ENCODE results near the gene IFT57. TPM values are rescaled to one million over a fixed set of nuclear protein-coding genes. Genes with fewer than 3 reads are reported as not detected.
"Not testable (repeated sequence)": the region's sequence is repeated elsewhere in the genome, so short reads cannot be mapped to it uniquely, and the experiment has no call there.

The IFT57 gene, protein sequence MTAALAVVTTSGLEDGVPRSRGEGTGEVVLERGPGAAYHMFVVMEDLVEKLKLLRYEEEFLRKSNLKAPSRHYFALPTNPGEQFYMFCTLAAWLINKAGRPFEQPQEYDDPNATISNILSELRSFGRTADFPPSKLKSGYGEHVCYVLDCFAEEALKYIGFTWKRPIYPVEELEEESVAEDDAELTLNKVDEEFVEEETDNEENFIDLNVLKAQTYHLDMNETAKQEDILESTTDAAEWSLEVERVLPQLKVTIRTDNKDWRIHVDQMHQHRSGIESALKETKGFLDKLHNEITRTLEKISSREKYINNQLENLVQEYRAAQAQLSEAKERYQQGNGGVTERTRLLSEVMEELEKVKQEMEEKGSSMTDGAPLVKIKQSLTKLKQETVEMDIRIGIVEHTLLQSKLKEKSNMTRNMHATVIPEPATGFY
- total RNA-seq, result 10 to 100 TPM; 21.4 to 80.5 (median 29.2) TPM

DNA sequence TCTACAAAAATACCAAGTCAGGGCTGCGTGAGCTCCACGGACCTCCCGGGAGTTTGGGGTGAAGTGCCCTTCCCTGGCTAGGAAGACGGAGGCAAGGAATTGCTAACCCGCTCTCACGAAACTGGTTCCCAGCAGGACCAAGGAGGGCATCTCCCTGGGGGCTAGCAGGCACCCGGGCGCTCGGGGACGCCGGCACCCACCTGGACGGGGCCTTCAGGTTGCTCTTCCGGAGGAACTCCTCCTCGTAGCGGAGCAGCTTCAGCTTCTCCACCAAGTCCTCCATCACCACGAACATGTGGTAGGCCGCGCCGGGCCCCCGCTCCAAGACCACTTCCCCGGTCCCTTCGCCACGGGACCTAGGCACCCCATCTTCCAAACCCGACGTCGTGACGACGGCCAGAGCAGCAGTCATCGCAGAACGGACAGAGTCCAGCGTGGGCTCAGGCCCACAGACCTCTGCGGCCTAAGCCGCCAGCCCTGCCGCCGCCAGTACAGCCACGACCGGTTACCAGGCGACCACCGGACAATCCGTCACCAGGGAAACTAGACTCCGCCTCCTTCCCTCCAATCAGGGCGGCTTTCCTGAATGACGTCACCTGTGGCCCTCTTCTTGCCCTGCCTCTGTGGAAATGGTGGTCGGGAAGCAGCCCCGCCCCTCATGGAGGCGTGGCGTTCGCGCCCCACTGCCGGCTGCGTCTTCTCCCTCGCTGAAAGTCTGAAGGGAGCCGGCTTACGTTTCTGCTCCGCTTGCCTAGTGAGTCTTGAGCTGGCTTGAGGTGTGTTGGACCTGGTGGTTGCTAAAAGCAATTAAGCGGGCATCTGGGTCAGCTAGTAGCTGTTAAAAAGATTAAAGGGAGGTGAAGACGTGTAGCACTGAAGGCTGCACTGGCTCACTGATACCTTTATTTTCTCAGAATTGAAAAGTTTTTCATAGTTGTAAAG lies at the start of gene IFT57:
TSS of gene IFT57 (minus strand) at position 514 of the 942 bp plus-strand sequence. CDS start at position 412, 102 bp downstream.
- Histone ChIP-seq H3K4me1 (replicated peaks in 1 of 2) (peaks cover 13 to 22% of the 10 kb centered on the region in 2 donors), H3K4me3 (peak within 1 kb of the TSS; percentile 54 to 82 (median 72)), H3K27ac (peak within 1 kb of the TSS; percentile 52 to 74)
- in situ Hi-C loops (cut with MboI; ENCODE audit: low pct_unique_long_range_greater_than_20kb in 2 of 9, low sequenced_read_pairs in 9 of 9, unreplicated experiment in 9 of 9), result no loop called here
- ATAC-seq (replicated peaks in 6 of 8), result peak; percentile 96 to 99 (median 96)
- 0 to 4% (median 0%) methylated on average over 1 to 20 of the region's 57 CpGs; no CpG with 5 or more reads in 3 of the 10 experiments for WGBS, 10 experiments

DNA sequence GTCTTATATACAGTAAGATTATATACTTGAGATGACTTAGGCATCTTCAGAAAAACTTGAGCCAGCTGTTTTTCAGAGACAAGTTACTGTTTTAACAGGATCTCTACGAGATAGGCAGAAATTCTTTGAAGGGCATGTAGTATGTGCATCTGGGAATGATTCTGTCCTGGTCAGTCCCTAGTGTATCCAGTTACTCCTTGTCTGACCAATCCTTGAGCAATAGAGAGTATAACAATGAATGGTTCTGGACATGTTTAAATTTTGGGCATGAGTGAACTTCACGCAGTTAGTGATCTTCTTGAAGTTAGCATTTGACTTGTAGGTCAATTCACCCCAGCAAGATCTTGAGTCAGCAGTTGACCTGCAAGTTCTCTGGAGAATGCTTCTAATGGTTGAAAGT lies 49.4 kb upstream of the IFT57 start:
- no peak overlapping the region for H3K4me3 ChIP-seq
- 0 to 100% (median 40%) methylated on average over 1 to 2 of the region's 2 CpGs; no CpG with 5 or more reads in 1 of the 10 experiments for WGBS, 10 experiments
- no peak for ATAC-seq (replicated peaks in 6 of 8)
- in situ Hi-C loops (cut with MboI; ENCODE audit: low pct_unique_long_range_greater_than_20kb in 2 of 9, low sequenced_read_pairs in 9 of 9, unreplicated experiment in 9 of 9), result no loop called here
- no peak overlapping the region for H3K27ac ChIP-seq
- H3K4me1 ChIP-seq (replicated peaks in 1 of 2), result no peaks in the 10 kb centered on the region

DNA sequence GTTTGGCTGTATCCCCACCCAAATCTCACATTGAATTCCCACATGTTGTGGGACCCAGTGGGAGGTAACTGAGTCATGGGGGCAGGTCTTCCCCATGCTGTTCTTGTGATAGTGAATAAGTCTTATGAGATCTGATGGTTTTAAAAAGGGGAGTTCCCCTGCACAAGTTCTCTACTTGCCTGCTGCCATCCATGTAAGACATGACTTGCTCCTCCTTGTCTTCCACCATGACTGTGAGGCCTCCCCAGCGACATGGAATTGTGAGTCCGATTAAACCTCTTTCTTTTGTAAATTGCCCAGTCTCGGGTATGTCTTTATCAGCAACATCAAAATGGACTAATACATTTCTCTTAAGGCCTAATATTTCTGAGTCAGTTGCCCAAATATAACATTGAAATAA lies 46.0 kb upstream of the IFT57 start:
- in situ Hi-C loops (cut with MboI; ENCODE audit: low pct_unique_long_range_greater_than_20kb in 2 of 9, low sequenced_read_pairs in 9 of 9, unreplicated experiment in 9 of 9); H3K4me1 ChIP-seq (replicated peaks in 1 of 2); H3K4me3 ChIP-seq; H3K27ac ChIP-seq; ATAC-seq (replicated peaks in 6 of 8): not testable (repeated sequence)
- WGBS, 10 experiments, result 66 to 100% (median 88%) methylated on average over 2 to 3 of the region's 3 CpGs; no CpG with 5 or more reads in 1 of the 10 experiments

DNA sequence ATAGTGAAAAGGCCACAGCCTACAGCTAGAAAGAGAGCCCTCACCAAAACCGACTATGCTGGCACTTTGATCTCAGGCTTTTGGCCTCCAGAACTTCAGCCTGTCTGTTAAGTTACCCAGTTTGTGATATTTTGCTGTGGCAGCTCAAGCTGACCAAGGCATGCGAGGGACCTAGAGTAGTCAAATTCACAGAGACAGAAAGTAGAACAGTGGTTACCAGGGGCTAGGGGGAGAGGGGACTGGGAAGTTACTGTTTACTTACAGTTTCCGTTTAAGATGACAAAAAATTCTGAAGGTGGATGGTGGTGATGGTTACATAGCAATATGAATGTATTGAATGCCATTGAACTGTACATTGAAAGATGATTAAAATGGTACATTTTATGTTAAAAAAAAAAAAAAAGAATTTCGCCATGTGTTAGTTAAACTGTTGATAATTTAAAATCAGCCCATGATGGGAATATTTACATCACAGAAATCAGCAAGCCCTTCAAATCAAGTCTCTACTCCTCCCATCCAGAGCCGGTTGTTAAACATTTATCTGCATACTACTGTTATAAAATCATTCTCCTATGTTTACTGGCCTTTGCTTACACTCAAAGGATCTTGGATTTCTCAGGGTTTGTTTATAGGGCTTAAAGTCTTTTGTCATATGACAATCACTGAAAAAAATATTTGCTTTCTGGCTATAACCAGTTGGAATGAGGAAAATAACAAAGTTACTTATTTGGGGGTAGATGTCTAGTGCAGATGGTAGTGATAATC lies 42.5 kb upstream of the IFT57 start:
- in situ Hi-C loops (cut with MboI; ENCODE audit: low pct_unique_long_range_greater_than_20kb in 2 of 9, low sequenced_read_pairs in 9 of 9, unreplicated experiment in 9 of 9); ATAC-seq (replicated peaks in 6 of 8): not testable (repeated sequence)

DNA sequence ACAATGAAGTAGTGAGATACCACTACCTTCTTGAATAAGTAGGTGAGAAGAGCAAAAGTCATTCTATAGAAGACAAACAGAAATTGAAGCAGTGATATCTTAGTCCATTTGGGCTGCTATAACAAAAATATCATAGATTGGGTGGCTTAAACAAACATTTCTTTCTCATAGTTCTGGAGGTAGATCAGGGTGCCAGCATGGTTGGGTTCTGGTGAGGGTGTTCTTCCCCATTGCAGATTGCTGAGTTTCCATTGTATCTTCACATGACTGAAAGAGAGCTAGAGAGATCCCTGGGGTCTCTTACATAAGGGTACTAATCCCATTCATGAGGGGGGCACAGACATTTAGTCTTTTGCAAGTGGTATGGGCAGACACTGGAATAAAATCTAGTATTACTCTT lies 32.9 kb upstream of the IFT57 start:
- H3K4me1 ChIP-seq (replicated peaks in 1 of 2), result no peaks in the 10 kb centered on the region
- no peak for ATAC-seq (replicated peaks in 6 of 8)
- in situ Hi-C loops (cut with MboI; ENCODE audit: low pct_unique_long_range_greater_than_20kb in 2 of 9, low sequenced_read_pairs in 9 of 9, unreplicated experiment in 9 of 9), result no loop called here
- no peak overlapping the region for H3K27ac ChIP-seq
- no peak overlapping the region for H3K4me3 ChIP-seq

More for the DNA sequence above, 42.5 kb upstream of the IFT57 start:
- H3K4me3 ChIP-seq; H3K4me1 ChIP-seq (replicated peaks in 1 of 2); H3K27ac ChIP-seq: not testable (repeated sequence)
- WGBS, 10 experiments, result 20 to 83% (median 66%) methylated on average over 1 to 3 of the region's 5 CpGs

DNA sequence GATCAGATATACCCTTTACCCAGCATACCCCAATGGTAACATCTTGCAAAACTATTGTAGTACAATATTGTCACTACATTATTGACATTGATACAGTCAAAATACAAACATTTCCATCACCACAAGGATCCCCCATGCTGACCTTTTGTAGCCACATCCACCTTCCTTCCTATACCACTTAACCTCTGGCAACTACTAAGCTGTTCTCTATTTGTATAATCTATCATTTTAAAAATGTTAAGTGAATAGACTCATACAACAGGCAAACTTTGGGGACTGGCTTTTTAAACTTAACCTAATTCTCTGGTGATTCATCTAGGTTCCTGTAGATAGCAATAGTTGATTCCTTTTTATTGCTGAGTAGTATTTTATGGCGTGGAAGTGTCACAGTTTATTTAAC lies 29.6 kb upstream of the IFT57 start:
- H3K27ac ChIP-seq, result no peak overlapping the region
- no peak overlapping the region for H3K4me3 ChIP-seq
- no peaks in the 10 kb centered on the region for H3K4me1 ChIP-seq (replicated peaks in 1 of 2)
- ATAC-seq (replicated peaks in 6 of 8), result no peak
- 75 to 100% (median 100%) methylated on average over 1 of the region's 1 CpG; no CpG with 5 or more reads in 4 of the 10 experiments for WGBS, 10 experiments
- in situ Hi-C loops (cut with MboI; ENCODE audit: low pct_unique_long_range_greater_than_20kb in 2 of 9, low sequenced_read_pairs in 9 of 9, unreplicated experiment in 9 of 9), result no loop called here

DNA sequence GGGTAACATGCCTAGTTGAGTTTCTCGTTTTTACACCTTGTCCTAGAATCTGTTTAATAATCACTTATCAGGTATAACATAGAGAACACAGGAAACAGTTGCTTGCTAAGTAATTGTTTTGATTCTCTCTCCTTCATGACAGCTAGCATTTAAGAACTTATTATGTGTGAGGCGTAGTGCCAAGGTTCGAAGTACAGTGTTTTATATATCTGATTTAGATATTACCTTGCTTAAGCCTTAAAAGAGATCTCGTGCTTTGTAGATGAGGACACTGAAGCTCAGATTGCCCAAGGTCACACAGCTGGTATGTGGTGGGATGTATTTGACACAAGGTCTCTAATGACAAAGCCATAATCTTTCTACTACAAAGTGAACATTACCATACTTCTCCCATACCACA lies 29.0 kb upstream of the IFT57 start:
- in situ Hi-C loops (cut with MboI; ENCODE audit: low pct_unique_long_range_greater_than_20kb in 2 of 9, low sequenced_read_pairs in 9 of 9, unreplicated experiment in 9 of 9), result no loop called here
- ATAC-seq (replicated peaks in 6 of 8), result no peak
- H3K4me3 ChIP-seq, result no peak overlapping the region
- H3K27ac ChIP-seq, result no peak overlapping the region
- H3K4me1 ChIP-seq (replicated peaks in 1 of 2), result no peaks in the 10 kb centered on the region
- WGBS, 10 experiments, result 41 to 97% (median 88%) methylated on average over 1 to 4 of the region's 4 CpGs; no CpG with 5 or more reads in 1 of the 10 experiments

DNA sequence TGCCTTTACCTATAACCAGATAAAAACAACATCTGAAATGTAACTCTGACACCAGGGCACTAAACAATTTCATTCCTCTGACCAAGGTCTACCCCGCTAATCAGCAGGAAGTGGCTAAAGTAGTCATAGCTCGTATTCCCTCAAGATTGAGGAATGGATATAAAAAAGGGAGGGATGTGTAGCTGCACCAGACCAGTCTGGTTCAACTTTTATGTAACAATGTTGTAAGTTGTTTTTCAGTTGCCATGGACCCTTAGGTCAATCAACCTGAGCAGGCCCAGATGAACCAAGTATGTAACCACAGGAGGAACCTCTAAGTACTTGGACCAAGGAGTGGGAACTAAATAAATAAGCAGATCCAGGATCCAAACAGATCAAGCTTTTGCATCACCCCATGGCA lies 28.4 kb upstream of the IFT57 start:
- no peak overlapping the region for H3K4me3 ChIP-seq
- in situ Hi-C loops (cut with MboI; ENCODE audit: low pct_unique_long_range_greater_than_20kb in 2 of 9, low sequenced_read_pairs in 9 of 9, unreplicated experiment in 9 of 9), result no loop called here
- ATAC-seq (replicated peaks in 6 of 8), result no peak
- H3K27ac ChIP-seq, result no peak overlapping the region
- WGBS, 10 experiments, result 60 to 100% (median 89%) methylated on average over 1 to 2 of the region's 2 CpGs; no CpG with 5 or more reads in 4 of the 10 experiments
- no peaks in the 10 kb centered on the region for H3K4me1 ChIP-seq (replicated peaks in 1 of 2)

DNA sequence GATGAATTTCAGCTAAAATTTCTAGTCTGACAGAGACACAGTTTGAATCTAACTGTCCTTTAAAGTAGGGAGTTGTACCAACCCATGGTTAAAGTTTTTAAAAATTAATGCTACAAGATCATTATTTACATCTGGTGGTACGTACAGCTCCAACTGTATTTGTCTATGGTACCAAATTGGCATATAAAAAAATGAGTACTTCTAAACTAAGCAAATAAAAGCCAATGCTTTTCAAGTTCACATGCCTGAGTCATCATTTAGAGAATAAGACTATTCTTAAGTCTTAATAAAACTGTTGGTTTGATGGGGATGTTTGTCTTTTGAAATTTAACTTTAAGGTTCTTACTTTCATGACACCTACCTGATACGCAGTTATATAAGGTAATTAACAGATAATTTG lies 21.0 kb upstream of the IFT57 start:
- H3K4me3 ChIP-seq, result no peak overlapping the region
- in situ Hi-C loops (cut with MboI; ENCODE audit: low pct_unique_long_range_greater_than_20kb in 2 of 9, low sequenced_read_pairs in 9 of 9, unreplicated experiment in 9 of 9), result no loop called here
- WGBS, 10 experiments, result 43 to 100% (median 88%) methylated on average over 1 to 2 of the region's 2 CpGs; no CpG with 5 or more reads in 2 of the 10 experiments
- H3K27ac ChIP-seq, result no peak overlapping the region
- H3K4me1 ChIP-seq (replicated peaks in 1 of 2), result no peaks in the 10 kb centered on the region
- no peak for ATAC-seq (replicated peaks in 6 of 8)

DNA sequence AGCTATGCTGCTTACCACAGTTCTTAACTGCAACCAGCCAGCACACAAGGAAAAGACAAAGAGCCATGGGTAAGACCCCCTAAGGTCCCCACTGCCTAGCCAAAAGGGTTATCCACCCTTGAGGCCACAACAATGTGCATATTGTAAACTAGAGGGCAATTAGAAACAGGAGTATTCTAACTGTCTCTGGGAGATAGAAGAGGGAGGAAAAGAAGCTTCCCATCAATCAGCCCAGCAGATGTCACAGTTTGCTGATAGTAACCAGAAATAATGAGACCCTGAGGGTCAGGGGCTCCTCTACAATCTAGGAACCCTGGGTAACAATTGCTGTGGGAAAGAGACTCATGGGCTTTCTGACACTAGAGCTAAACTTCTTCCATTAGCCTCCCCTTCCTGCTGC lies 20.6 kb upstream of the IFT57 start:
- in situ Hi-C loops (cut with MboI; ENCODE audit: low pct_unique_long_range_greater_than_20kb in 2 of 9, low sequenced_read_pairs in 9 of 9, unreplicated experiment in 9 of 9), result no loop called here
- peak in 1 of 8 experiments; percentile 32 for ATAC-seq (replicated peaks in 6 of 8)
- H3K4me1 ChIP-seq (replicated peaks in 1 of 2), result no peaks in the 10 kb centered on the region
- no peak overlapping the region for H3K27ac ChIP-seq
- no peak overlapping the region for H3K4me3 ChIP-seq

DNA sequence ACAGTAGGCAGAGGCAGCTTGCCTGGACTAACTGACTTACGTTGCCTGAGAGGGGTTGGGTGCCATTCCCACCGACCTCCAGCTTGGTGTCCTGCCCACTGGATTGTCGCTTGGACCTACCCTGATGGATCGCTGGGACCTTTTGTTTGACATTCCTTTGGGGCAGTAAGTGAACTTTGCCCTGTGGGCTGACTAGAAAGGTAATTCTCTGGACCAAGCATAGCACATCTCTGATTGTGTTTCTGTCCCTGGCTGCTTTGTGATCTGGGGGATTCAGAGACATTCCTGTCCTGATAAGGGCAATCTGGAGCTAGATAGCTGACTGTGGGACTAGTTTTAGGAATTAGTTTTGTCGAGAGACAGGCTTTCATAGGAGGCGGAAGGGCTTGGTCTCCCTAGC lies 19.5 kb upstream of the IFT57 start:
- Histone ChIP-seq H3K4me1 (replicated peaks in 1 of 2) (no peaks in the 10 kb centered on the region), H3K4me3 (no peak overlapping the region), H3K27ac (no peak overlapping the region)
- WGBS, 10 experiments, result 87 to 100% (median 94%) methylated on average over 1 to 6 of the region's 6 CpGs; no CpG with 5 or more reads in 6 of the 10 experiments
- in situ Hi-C loops (cut with MboI; ENCODE audit: low pct_unique_long_range_greater_than_20kb in 2 of 9, low sequenced_read_pairs in 9 of 9, unreplicated experiment in 9 of 9), result no loop called here
- no peak for ATAC-seq (replicated peaks in 6 of 8)

DNA sequence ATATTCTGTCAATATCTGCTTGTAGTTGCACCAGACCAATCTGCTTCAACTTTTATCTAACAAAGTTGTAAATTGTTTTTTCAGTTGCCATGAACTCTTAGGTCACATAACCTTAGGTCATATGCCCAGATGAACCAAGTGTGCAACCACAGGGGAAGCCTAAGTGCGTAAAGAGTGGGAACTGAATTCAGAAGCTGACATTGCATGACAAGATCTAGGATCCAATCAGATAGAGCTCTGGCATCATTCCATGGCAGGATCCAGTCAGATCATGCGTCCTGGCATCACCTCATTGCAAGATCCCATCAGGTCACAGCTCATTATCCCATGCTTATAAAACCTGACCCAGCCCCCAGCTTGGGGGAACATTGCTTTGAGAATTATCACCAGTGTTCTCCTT lies 18.9 kb upstream of the IFT57 start:
- in situ Hi-C loops (cut with MboI; ENCODE audit: low pct_unique_long_range_greater_than_20kb in 2 of 9, low sequenced_read_pairs in 9 of 9, unreplicated experiment in 9 of 9), result no loop called here
- Histone ChIP-seq H3K27ac (no peak overlapping the region), H3K4me1 (replicated peaks in 1 of 2) (no peaks in the 10 kb centered on the region), H3K4me3 (no peak overlapping the region)
- no peak for ATAC-seq (replicated peaks in 6 of 8)
- WGBS, 10 experiments, result 17 to 100% (median 90%) methylated on average over 1 to 2 of the region's 2 CpGs; no CpG with 5 or more reads in 3 of the 10 experiments
